T-helper 22 cell (primary cell): ENCODE results near the gene MRPS26.
"Not testable (repeated sequence)": the region's sequence is repeated elsewhere in the genome, so short reads cannot be mapped to it uniquely, and the experiment has no call there.

ENCODE experiments used
- DNase-seq: peaks from one replicate; pipeline ENCODE4 v3.0.0-alpha.2; 2020; ENCODE audit warnings: low read depth

The MRPS26 gene

GRCh38 chr20:3042625-3043024 lies 3.2 kb upstream of the MRPS26 start:
- DNase-seq = no peak

GRCh38 chr20:3043322-3043721 lies 2.5 kb upstream of the MRPS26 start, which contains the start of gene GNRH2:
Gene GNRH2, plus strand, starts transcription at chr20:3043622. Its CDS starts 793 bp downstream, at chr20:3044415.
- no peak for DNase-seq

DNA sequence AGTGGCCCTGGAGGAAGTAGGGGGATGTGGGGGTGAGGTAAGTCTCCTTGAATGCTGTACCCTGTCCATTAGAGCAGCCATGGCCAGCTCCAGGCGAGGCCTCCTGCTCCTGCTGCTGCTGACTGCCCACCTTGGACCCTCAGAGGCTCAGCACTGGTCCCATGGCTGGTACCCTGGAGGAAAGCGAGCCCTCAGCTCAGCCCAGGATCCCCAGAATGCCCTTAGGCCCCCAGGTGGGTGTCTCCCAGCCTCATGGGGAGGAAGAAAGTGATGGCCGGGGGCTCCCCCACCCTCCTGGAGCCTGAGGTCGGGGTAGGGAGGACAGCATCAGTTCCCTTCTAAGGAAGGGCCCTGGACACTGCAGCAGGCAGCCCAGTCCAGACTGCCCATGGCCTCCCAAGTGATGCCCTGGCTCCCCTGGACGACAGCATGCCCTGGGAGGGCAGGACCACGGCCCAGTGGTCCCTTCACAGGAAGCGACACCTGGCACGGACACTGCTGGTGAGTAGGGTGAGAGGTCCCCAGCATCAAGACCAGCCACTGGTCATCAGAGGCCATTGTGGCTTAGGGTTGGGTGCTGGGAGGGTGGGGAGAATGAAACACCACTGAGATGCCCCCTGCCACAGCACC lies 1.4 kb upstream of the MRPS26 start:
- no peak for DNase-seq

DNA sequence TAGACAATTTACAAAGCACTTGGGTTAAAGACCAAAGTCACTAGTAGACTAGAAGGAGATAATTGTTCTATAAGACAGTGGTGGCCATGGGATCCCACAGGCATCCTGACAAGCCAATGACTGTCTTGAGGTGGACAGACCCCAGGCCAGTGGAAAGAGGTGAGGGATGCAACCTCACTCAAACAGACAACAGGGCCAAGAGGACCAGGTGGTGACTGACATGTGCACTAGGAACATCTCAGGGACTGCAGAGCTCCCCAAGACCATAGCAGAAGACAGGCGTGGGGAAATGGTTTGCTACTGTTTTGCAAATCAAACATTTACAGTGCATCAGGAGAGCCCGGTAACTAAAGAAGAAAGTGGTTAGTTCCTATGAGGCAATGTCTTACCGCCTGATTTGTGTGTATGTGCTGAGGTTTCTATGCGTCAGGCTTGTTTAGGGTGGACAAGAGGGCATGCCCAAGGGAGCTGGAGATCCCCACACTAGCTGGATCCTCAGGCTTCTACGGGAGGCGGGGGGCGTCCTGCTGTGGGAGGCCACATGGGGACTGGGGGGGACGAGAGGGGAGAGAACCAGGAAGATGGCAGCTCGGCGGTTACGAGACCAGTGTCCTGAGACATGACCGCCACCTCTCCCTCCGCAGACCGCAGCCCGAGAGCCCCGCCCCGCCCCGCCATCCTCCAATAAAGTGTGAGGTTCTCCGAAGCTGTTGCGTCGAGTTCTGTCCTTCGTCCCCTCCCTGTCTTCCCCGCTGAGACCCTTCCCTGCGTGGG lies 623 bp upstream of the MRPS26 start:
- peak; percentile 29 for DNase-seq

GRCh38 chr20:3046677-3047462 lies 1.0 kb downstream of the MRPS26 start:
- DNase-seq = no peak

DNA sequence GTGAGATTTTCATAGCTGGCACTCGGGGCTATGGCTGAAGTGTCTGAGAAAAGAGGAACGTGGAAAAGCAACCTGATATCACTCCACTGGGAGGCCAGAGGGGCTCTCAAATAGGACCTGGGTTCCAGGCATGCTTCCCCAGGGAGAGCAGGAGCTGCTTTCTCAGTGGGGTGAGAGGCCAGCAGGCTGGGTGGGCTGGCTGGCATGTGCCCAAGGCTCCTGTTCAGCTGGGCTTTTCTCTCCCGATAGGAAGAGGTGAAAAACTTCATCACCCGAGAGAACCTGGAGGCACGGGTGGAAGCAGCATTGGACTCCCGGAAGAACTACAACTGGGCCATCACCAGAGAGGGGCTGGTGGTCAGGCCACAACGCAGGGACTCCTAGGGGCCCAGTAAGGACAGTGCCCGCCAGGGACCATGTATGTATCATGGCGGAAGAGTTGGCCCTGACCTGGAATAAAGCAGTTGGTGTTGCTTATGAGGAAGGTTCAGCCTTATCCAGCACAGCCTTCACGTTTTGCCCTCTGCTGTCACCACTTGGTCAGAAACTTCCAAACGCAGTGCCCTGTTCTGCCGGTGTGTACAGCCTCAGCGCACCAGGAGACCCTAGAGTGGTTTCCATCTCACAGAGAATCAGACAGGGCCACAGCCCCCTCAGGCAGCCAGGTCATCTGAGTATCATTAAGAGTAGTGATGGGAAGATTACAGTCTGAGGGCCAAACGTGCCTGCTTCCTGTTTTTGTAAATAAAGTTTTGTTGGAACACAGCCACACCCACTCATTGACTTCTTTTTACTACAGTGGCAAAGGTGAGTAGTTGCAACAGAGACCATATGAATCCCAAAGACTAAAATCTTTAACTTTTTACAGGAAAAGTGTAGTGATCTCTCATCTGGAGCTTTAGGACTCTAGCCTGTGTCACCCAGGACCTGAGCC lies 1.9 kb downstream of the MRPS26 start:
- no peak for DNase-seq

- no peak for DNase-seq
Observed at GRCh38 chr20:3051385-3052019, 5.7 kb downstream of the MRPS26 start.

DNA sequence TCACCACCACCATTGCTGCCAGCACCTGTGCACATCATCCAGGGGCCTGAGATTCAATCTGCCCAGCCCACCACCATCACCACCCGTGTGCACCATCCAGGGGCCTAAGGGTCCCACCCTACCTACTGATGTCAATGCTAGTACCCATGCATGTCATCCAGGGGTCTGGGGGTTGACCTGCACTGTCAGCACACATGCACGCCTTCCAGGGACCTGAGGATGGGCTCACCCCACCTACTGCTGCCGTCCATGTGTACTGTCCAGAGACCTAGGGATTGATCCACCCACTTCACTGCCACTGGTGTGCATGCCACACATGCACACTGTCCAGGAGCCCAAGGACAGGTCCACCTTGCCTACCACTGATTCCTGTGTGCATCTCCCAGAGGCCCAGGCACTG lies 13.6 kb downstream of the MRPS26 start:
- no peak for DNase-seq

- DNase-seq = not testable (repeated sequence)
Observed at GRCh38 chr20:3064119-3064518, 18.3 kb downstream of the MRPS26 start.

DNA sequence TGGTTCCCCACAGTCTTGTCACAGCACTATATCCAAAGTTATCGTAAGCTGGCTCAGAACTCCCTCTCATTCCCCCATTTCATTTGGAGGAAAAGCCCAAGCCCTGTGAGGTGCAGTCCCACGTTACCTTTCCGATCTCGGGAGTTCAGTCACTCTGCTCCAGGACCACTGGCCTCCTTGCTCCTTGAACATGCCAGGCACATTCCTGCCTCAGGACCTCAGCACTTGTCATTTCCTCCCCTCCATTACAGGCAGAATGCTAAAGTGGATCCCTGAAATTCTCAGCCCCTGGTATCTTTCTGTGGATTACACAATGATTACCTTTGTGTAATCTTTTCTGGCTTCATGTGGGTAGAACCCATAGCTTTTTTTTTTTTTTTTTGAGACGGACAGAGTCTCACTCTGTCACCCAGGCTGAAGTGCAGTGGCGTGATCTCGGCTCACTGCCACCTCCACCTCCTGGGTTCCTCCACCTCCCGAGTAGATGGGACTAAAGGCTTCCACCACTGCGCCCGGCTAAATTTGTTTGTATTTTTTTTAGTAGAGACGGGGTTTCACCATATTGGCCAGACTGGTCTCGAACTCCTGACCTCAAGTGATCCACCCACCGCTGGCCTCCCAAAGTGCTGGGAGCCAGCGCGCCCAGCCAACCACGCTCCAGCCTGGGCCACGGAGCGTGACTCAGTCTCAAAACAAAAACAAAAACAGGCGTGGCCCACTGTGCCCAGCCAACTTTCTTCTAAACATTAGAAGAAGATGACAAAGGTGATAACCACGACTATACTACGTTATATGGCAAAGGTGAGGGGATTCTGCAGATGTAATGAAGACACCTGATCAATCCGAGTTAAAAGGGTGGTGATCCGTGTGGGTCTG lies 21.5 kb downstream of the MRPS26 start:
- DNase-seq = no peak

GRCh38 chr20:3068075-3068474 lies 22.2 kb downstream of the MRPS26 start:
- DNase-seq = no peak

- DNase-seq = no peak
Observed at GRCh38 chr20:3068986-3069900, 23.4 kb downstream of the MRPS26 start.

- no peak for DNase-seq
Observed at GRCh38 chr20:3070725-3071124, 24.9 kb downstream of the MRPS26 start.

DNA sequence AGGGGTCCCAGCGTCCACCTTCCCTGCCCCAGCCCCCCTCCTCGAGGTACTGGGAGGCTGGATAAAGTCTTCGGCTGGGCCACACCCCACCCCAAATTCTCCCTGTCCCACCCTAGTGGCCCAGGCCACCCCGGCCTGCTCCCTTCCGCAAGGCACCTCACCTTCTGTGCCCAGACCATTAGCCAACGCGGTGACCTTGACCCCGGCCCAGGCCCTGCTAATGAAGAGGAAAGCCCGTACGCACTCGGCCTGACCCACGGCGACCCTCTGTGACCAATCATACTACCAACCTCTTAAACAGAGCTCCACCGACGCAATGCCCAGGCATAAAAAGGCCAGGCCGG lies 25.4 kb downstream of the MRPS26 start:
- DNase-seq = no peak

DNA sequence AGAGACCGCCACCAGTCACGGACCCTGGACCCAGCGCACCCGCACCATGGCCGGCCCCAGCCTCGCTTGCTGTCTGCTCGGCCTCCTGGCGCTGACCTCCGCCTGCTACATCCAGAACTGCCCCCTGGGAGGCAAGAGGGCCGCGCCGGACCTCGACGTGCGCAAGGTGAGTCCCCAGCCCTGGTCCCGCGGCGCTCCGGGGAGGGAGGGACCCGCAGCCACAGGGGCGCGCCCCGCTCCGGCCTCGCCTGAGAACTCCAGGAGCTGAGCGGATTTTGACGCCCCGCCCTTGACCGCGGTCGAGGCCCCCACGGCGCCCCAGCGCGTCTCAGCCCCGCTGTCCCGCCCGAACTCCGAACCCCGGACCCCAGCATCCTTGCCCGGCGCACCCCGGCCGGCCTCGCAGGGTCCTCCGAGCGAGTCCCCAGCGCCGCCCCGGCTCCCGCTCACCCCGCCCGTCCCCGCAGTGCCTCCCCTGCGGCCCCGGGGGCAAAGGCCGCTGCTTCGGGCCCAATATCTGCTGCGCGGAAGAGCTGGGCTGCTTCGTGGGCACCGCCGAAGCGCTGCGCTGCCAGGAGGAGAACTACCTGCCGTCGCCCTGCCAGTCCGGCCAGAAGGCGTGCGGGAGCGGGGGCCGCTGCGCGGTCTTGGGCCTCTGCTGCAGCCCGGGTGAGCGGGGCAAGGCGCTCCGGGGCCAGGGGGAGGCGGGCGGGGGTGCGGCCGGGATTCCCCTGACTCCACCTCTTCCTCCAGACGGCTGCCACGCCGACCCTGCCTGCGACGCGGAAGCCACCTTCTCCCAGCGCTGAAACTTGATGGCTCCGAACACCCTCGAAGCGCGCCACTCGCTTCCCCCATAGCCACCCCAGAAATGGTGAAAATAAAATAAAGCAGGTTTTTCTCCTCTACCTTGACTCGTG lies 26.0 kb downstream of the MRPS26 start, which contains the start of gene OXT:
TSS of gene OXT (plus strand) at position 11 of the 920 bp plus-strand sequence. CDS start at position 47, 36 bp downstream.
- DNase-seq = peak; percentile 56

- DNase-seq = no peak
Observed at GRCh38 chr20:3072530-3073250, 26.8 kb downstream of the MRPS26 start.

- DNase-seq = not testable (repeated sequence)
Observed at GRCh38 chr20:3073251-3073643, 27.4 kb downstream of the MRPS26 start.
